HG02840 (cell line): ENCODE data around the gene ALDH3B1.

Source experiments
- ATAC-seq: cut with Tn5 transposase; IDR thresholded peaks from one replicate; pipeline ENCODE4 v1.9.1; 2021; ENCODE audit warnings: mild to moderate bottlenecking, moderate library complexity, moderate number of reproducible peaks; ENCODE audit not compliant: unreplicated experiment, low FRiP score

ALDH3B1 gene

GRCh38 chr11:68041617-68042218, 31.6 kb downstream of the ALDH3B1 start:
- ATAC-seq = no peak

- no peak for ATAC-seq
Observed at GRCh38 chr11:68042219-68043028, 32.3 kb downstream of the ALDH3B1 start.

DNA sequence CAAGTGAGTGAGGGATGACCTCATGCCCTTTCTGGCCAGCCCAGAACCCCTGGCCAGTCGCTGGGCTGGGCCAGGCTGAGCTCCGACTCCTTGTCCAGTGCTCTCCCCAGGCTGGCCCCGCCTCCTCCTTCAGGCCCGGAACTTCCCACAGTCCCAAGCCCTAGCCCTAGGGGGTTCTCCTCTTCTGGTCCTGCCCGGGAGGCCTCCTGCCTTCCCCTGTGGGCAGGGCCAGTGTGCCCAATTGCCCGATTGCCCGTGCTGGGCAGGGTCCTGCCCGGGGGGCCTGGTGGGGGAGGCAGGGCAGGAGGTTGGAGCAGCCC, 32.9 kb downstream of the ALDH3B1 start:
- ATAC-seq = no peak

DNA sequence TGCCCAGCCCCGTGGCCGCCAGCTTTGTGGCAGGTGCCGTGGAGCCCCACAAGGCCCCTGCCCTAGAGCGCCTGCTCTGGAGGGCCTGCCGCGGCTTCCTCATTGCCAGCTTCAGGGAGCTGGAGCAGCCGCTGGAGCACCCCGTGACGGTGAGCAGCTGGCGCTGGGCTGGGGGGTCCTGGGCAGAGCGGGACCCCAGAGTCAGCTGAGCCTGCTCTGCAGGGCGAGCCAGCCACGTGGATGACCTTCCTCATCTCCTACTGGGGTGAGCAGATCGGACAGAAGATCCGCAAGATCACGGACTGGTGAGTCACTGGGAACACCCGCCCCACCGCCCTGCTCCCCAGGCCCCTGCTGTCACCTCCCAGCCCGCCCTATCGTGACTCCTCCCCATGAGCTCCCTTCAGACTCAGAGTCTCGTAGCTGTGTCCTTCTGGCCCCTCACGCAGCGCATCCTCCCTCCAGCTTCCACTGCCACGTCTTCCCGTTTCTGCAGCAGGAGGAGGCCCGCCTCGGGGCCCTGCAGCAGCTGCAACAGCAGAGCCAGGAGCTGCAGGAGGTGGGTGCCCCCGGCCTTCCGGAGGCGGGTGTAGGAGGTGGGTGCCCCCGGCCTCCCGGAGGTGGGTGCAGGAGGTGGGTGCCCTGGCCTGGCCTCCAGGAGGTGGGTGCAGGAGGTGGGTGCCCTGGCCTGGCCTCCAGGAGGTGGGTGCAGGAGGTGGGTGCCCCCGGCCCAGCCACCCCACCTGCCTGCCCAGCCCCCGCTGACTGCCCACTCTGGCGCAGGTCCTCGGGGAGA, 33.4 kb downstream of the ALDH3B1 start:
- ATAC-seq = no peak

DNA sequence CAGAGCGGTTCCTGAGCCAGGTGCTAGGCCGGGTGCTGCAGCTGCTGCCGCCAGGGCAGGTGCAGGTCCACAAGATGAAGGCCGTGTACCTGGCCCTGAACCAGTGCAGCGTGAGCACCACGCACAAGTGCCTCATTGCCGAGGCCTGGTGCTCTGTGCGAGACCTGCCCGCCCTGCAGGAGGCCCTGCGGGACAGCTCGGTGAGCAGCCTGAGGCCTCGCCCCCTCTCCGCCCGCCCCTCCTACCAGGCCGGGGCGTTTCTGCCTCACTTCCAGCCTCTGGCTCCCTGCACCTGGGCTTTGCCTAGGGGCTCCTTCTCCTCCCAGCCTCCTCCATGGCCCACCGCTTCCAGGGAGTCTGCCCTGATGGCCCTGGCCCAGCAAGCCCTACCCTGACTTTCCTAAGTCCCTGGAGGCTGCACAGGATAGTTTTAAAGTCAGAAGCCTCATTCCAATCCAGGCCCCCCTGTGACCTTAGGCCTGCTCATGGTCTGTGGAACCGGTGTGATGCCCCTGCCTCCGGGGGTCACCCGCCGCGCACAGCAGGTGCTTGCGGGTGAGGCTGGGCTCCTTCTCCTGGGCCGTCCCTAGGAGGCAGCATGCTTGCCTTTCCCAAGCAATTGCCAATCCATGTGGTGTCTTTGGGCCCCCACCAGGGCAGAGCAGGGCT, 34.2 kb downstream of the ALDH3B1 start:
- no peak for ATAC-seq

DNA sequence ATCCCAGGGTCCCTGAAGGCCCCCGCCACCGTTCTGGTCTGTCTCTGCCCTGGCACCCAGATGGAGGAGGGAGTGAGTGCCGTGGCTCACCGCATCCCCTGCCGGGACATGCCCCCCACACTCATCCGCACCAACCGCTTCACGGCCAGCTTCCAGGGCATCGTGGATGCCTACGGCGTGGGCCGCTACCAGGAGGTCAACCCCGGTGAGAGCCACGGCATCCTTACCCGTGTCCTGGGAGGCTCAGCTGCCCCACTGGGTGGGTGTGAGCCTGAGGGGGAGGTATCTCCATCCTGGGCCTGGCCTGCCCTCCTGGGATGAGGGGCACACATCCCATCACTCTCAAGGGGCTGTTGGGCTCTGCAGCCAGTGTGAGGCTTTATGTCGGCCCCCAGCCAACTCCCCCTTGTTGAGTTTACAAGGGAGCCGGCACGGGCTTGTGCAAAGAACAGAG, 34.8 kb downstream of the ALDH3B1 start:
- no peak for ATAC-seq

DNA sequence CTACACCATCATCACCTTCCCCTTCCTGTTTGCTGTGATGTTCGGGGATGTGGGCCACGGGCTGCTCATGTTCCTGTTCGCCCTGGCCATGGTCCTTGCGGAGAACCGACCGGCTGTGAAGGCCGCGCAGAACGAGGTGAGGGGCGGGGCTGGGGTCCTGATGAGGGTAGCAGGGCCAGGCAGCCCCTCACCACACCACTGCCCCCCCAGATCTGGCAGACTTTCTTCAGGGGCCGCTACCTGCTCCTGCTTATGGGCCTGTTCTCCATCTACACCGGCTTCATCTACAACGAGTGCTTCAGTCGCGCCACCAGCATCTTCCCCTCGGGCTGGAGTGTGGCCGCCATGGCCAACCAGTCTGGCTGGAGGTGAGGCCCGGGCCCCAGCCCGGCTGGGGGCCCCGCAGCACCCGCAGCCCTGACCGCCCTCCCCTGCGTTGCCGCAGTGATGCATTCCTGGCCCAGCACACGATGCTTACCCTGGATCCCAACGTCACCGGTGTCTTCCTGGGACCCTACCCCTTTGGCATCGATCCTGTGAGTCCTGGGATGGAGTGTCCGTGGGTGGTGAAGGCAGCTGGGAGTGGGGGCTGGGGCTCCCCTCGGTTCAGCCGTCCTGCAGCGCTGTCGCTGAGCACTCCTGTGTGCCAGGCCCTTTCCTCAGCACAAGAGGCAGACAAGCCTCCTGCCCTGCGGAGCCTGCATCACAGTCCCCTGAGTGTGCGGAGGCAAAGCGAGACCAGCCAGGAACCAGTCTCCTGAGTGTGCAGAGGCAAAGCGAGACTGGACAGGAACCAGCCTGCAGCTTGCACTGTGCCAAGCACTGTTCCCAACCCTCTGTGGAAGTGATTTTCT, 37.5 kb downstream of the ALDH3B1 start:
- no peak for ATAC-seq

- ATAC-seq = no peak
Observed at GRCh38 chr11:68048681-68049508, 38.8 kb downstream of the ALDH3B1 start.

DNA sequence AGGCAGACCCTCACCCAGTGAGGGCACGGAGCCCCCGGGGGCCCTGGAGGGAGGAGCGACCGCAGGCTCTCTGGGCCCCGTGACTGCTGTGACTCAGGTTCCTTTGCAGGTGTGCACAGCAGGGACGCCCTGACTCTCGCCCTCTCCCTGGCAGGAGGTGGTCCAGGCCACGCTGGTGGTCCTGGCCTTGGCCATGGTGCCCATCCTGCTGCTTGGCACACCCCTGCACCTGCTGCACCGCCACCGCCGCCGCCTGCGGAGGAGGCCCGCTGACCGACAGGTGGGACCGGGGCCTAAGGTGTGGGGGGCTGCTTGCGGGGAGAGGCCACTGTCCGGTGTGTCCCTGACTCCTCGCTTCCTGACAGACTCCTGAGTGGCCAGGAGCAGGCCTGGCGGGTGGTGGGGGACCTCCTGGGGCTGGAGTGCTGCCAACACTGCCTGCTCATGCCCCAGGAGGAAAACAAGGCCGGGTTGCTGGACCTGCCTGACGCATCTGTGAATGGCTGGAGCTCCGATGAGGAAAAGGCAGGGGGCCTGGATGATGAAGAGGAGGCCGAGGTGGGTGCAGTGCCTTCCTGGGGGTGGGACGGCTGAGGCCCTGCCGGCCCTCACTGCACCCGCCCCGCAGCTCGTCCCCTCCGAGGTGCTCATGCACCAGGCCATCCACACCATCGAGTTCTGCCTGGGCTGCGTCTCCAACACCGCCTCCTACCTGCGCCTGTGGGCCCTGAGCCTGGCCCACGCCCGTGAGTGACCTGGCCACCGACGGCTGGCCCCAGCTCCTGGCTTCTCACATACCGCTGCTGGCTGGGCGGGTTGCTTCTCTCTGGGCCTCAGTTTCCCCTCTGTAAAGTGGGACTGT, 39.6 kb downstream of the ALDH3B1 start:
- no peak for ATAC-seq

DNA sequence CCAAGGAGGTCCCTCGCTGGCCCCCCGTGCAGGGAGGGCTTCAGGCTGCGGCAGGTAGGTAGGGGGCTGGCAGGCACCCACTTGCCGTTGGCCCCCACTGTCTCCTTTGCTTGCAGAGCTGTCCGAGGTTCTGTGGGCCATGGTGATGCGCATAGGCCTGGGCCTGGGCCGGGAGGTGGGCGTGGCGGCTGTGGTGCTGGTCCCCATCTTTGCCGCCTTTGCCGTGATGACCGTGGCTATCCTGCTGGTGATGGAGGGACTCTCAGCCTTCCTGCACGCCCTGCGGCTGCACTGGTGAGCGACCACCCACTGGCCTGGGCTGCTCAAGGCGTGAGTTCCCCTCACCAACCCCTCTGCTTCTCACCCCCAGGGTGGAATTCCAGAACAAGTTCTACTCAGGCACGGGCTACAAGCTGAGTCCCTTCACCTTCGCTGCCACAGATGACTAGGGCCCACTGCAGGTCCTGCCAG, 40.3 kb downstream of the ALDH3B1 start:
- ATAC-seq = no peak

DNA sequence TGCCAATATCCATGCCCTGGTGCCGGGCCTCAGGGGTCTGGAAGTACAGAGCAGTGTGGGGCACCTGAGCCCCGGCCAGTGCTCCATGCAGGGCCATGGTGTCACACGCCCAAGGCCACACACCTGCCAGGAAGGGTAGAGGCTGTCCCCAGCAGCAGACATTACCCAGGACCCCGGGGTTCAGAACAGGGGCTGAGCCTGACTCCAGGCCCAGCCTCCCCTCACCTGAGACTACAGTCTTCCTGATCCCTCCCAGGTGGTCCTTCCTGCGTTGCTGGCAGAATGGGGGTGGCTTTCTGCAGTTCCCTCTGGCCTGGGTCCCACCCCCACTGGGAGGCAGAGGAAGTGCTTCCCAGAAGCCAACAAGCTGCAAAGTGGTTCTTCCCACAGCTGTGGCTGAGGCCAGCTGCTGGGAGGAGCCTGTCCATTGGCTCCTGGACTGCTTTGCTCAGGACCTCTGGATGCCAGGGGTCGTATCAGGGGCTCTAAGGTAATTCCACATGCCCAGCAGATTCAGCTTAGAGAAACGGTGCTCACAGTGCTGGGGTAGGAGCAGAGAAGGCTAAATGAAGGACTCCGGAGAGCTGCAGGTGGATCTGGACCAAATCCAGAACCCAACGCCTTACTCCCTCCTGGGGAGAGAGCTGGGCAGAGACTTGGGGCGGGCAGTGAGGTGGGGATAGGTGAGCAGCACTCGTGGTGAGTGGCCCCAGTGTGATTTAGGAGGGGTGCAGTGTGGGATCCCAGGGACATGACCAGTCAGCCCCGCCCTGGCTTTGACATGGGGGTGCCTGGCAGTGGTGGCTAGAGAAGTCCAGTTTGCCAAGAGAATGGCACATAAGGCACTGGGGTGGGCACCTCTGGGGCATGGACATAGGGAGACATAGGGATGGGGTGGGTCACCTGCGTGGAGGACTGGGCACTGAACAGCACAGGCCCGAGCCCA, 41.3 kb downstream of the ALDH3B1 start:
- ATAC-seq = no peak

DNA sequence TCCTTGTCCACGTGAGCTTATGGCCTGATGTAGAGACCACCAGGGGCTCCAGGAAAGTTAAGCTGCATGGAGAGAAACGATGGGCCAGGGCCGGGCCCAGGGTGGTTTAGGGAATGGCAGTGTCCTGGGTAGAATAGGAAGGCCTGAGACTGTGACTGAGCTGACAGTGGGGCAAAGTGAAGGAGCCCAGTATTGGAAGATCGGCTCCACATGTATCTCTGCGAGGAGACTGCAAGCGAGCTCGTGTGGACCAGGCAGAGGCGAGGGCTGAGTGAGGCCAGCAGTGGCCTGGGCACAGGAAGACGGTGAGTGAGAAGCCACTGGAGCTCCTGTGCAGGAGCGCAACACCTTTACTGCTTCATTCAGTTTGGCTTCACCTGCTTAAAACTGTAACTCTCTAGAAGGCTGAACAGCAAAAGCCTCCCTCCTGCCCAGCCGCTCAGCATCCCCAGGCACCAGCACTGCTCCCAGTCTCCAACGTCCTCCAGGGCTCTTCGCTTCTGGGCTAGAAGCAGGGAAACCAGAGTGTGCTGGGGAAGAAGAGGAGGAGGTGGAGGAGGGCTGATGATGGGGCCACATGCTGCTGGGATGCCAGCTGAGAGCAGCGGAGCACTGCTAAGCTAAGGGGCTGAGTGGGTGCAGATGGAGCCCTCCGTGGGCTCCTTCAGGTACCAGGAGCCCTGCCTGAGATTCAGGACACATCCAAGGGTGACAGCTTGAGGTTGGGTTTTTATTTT, 42.2 kb downstream of the ALDH3B1 start:
- ATAC-seq = no peak

DNA sequence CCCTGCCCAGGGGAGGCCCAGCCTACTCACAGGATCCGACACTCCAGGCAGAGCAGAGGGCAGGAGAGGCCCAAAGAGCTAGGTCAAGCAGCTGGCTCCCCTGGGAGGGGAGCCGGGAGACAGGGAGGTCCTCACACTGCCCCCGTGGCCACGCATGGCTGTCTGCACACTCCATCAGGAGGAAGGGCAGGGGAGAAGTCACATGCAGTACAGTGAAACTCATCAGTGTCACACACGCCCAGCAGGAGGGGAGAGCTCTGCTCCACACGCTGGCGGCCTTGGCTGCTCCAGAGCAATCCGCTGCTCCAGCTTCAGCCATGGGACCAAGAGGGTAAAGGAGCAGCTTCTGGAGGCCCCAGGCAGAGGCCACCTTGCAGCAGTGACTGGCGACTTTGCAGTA, 43.0 kb downstream of the ALDH3B1 start:
- no peak for ATAC-seq

DNA sequence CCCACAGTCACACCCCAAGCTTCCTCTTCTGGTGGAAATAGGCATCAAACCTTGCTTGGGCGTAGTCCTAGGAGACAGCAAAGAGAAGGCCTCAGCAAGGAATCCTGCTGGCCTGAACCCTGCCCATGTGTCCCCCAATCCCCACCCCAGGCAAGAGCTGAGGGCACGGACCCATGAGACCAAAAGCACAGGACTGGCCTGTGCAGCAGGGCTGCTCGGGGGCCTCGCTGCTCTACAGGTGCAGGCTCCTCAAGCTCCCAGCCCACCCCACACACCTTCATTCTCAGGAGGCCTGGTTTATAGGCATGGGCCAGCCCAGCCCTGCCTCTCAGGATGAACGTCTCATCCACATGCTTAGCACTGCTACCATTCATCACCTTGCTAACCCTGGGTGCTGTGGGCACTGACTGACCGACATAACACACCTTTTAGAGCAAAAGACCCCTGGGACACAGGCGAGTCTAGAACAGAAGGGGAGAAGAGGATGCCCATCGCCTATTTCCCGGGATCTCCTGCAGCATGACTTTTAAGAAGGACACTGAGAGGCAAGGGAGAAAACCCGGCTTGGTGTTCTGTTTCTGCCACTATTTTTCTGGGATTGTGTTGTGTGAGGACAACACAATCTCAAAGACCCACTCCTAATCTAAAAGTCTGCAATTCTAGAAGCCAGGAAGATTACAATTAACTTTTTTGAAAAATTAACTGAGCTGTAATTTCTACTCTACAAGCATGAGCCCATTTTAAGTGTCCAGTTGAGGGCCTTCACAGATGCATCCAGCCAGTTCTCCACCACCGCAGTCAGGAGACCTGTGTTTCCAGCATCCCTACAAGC, 44.1 kb downstream of the ALDH3B1 start:
- no peak for ATAC-seq
